H9 (cell line): ENCODE results near the gene SPHKAP. TPM values are rescaled to one million over a fixed set of nuclear protein-coding genes. Genes with fewer than 3 reads are reported as not detected.
A peak's percentile ranks its signal among the peaks of the same experiment; 100 is the strongest.

ENCODE experiments used
- DNase-seq: peaks from one replicate; pipeline ENCODE4 v3.0.0-alpha.2; 2017
- H2AFZ ChIP-seq: one replicate; pipeline ENCODE4 v1.6.1; 2013; ENCODE audit warnings: mild to moderate bottlenecking, low read length, control low read depth, moderate library complexity
- H2AK5ac ChIP-seq: 2 replicates; pipeline ENCODE4 v1.6.1; 2013; ENCODE audit warnings: low read length, control low read depth, mixed read lengths; ENCODE audit not compliant: insufficient read length
- H2BK120ac ChIP-seq: one replicate; pipeline ENCODE4 v1.6.1; 2013; ENCODE audit warnings: low read depth, mild to moderate bottlenecking, low read length, control low read depth, inconsistent platforms; ENCODE audit not compliant: poor library complexity, severe bottlenecking
- H2BK12ac ChIP-seq: 2 replicates; pipeline ENCODE4 v1.6.1; 2013; ENCODE audit warnings: low read length, control low read depth, mixed read lengths, low read depth; ENCODE audit not compliant: insufficient read length
- H2BK15ac ChIP-seq: 2 replicates; pipeline ENCODE4 v1.6.1; 2013; ENCODE audit warnings: low read depth, low read length, control low read depth
- H2BK20ac ChIP-seq: one replicate; pipeline ENCODE4 v1.6.1; 2013; ENCODE audit warnings: low read depth, mild to moderate bottlenecking, low read length, control low read depth, inconsistent platforms; ENCODE audit not compliant: poor library complexity, severe bottlenecking
- H2BK5ac ChIP-seq: 2 replicates; pipeline ENCODE4 v1.6.1; 2013; ENCODE audit warnings: low read length, control low read depth, mixed read lengths; ENCODE audit not compliant: insufficient read length
- H3K14ac ChIP-seq: 2 replicates; pipeline ENCODE4 v1.6.1; 2013; ENCODE audit warnings: low read length, control low read depth; ENCODE audit not compliant: insufficient read depth
- H3K18ac ChIP-seq: 2 replicates; pipeline ENCODE4 v1.6.1; 2013; ENCODE audit warnings: low read depth, mild to moderate bottlenecking, mixed read lengths, low read length, control low read depth; ENCODE audit not compliant: insufficient read length
- H3K23ac ChIP-seq: 2 replicates; pipeline ENCODE4 v1.6.1; 2013; ENCODE audit warnings: low read length, control low read depth, mixed read lengths, low read depth; ENCODE audit not compliant: insufficient read length
- H3K23me2 ChIP-seq: 2 replicates; pipeline ENCODE4 v1.6.1; 2013; ENCODE audit warnings: low read depth, mild to moderate bottlenecking, mixed read lengths, low read length, control low read depth; ENCODE audit not compliant: insufficient read length, poor library complexity, severe bottlenecking
- H3K27ac ChIP-seq: 2 replicates; pipeline ENCODE4 v1.5.1; 2013; ENCODE audit warnings: low read length, control low read depth, mixed read lengths, low read depth; ENCODE audit not compliant: insufficient read length
- H3K27me3 ChIP-seq: 2 replicates; pipeline ENCODE4 v1.6.1; 2013; ENCODE audit warnings: low read length, control low read depth, inconsistent platforms; ENCODE audit not compliant: insufficient read depth
- H3K4ac ChIP-seq: 2 replicates; pipeline ENCODE4 v1.6.1; 2013; ENCODE audit warnings: low read depth, mild to moderate bottlenecking, control low read depth, inconsistent platforms, low read length, moderate library complexity
- H3K4me1 ChIP-seq: 2 replicates; pipeline ENCODE4 v1.6.1; 2013; ENCODE audit warnings: low read length, control low read depth, inconsistent platforms; ENCODE audit not compliant: insufficient read depth
- H3K4me2 ChIP-seq: 2 replicates; pipeline ENCODE4 v1.6.1; 2013; ENCODE audit warnings: low read length, control low read depth, mixed read lengths; ENCODE audit not compliant: insufficient read length, insufficient read depth
- H3K56ac ChIP-seq: 2 replicates; pipeline ENCODE4 v1.6.1; 2013; ENCODE audit warnings: low read depth, mild to moderate bottlenecking, mixed read lengths, low read length, control low read depth; ENCODE audit not compliant: insufficient read length
- H3K79me1 ChIP-seq: 2 replicates; pipeline ENCODE4 v1.6.1; 2013; ENCODE audit warnings: low read depth, mild to moderate bottlenecking, moderate library complexity, low read length, control low read depth, inconsistent platforms; ENCODE audit not compliant: insufficient read depth, poor library complexity, severe bottlenecking
- H3K79me2 ChIP-seq: 2 replicates; pipeline ENCODE4 v1.6.1; 2013; ENCODE audit warnings: low read length, control low read depth, inconsistent platforms; ENCODE audit not compliant: insufficient read depth
- H3K9ac ChIP-seq: 2 replicates; pipeline ENCODE4 v1.6.1; 2013; ENCODE audit warnings: low read length, control low read depth, mixed read lengths; ENCODE audit not compliant: insufficient read length; ENCODE audit errors: extremely low read depth
- H3K9me3 ChIP-seq: one replicate; pipeline ENCODE4 v1.6.1; 2013; ENCODE audit warnings: low read depth, low read length, inconsistent platforms; ENCODE audit not compliant: control insufficient read depth
- H3T11ph ChIP-seq: one replicate; pipeline ENCODE4 v1.6.1; 2013; ENCODE audit warnings: mild to moderate bottlenecking, low read length, control low read depth, inconsistent platforms
- H4K20me1 ChIP-seq: one replicate; pipeline ENCODE4 v1.6.1; 2013; ENCODE audit not compliant: control insufficient read depth, insufficient read length, insufficient read depth
- H4K5ac ChIP-seq: 2 replicates; pipeline ENCODE4 v1.6.1; 2013; ENCODE audit warnings: low read depth, mild to moderate bottlenecking, mixed read lengths, low read length, control low read depth; ENCODE audit not compliant: insufficient read length
- H4K8ac ChIP-seq: replicated peaks from 2 replicates; pipeline ENCODE4 v1.6.1; 2013; ENCODE audit warnings: low read length, control low read depth, mixed read lengths, low read depth; ENCODE audit not compliant: insufficient read length
- H4K91ac ChIP-seq: 2 replicates; pipeline ENCODE4 v1.6.1; 2013; ENCODE audit warnings: low read depth, mild to moderate bottlenecking, moderate library complexity, mixed read lengths, low read length, control low read depth; ENCODE audit not compliant: insufficient read length
- H3K27ac Mint-ChIP-seq, 3 experiments: 2 replicates in 2 of 3; 3 replicates in 1 of 3; pipeline ENCODE4 v1.8.0; 2020 to 2021; ENCODE audit warnings: mixed read lengths in 3 of 3, mild to moderate bottlenecking in 1 of 3, moderate library complexity in 1 of 3
- H3K27me3 Mint-ChIP-seq: 2 replicates; pipeline ENCODE4 v1.8.0; 2021; ENCODE audit warnings: low read depth, mild to moderate bottlenecking, moderate library complexity, mixed read lengths
- H3K36me3 Mint-ChIP-seq, 3 experiments: 2 replicates in 2 of 3; 3 replicates in 1 of 3; pipeline ENCODE4 v1.8.0; 2020 to 2021; ENCODE audit warnings: low read depth in 3 of 3, mixed read lengths in 3 of 3; ENCODE audit not compliant: insufficient read depth in 1 of 3
- H3K4me1 Mint-ChIP-seq, 2 experiments: 2 replicates each; pipeline ENCODE4 v1.8.0; 2020; ENCODE audit warnings: mixed read lengths in 2 of 2
- H3K4me3 Mint-ChIP-seq, 2 experiments: 2 replicates in 1 of 2; 3 replicates in 1 of 2; pipeline ENCODE4 v1.8.0; 2020 to 2021; ENCODE audit warnings: mild to moderate bottlenecking in 2 of 2, mixed read lengths in 2 of 2, moderate library complexity in 1 of 2
- H3K9me3 Mint-ChIP-seq, 2 experiments: 2 replicates in 1 of 2; 3 replicates in 1 of 2; pipeline ENCODE4 v1.8.0; 2020; ENCODE audit warnings: mild to moderate bottlenecking in 2 of 2, mixed read lengths in 2 of 2, moderate library complexity in 1 of 2
- WGBS: extraction: QIAGEN DNeasy Blood & Tissue Kit; methylation state at CpG from one replicate; pipeline ENCODE4 v1.1.7; 2013; ENCODE audit warnings: missing lambda C conversion rate, low lambda C conversion rate, mixed read lengths; ENCODE audit not compliant: insufficient read length; ENCODE audit errors: extremely low coverage; 5-methylcytosine and 5-hydroxymethylcytosine counted together
- total RNA-seq: library from RNA; stranded (reverse); gene quantifications from 2 replicates; pipeline ENCODE4 v1.2.1, GENCODE V29; 2021
- TF ChIP-seq, protein P1 (sequence below): fragments of 200-600 bp; sonication (generic); conservative IDR thresholded peaks from 3 replicates; pipeline ENCODE4 v1.8.0; 2021; ENCODE audit warnings: antibody characterized with exemption, mild to moderate bottlenecking

The SPHKAP gene
- total RNA-seq, 1 experiment from 2014 or later, result not detected

DNA sequence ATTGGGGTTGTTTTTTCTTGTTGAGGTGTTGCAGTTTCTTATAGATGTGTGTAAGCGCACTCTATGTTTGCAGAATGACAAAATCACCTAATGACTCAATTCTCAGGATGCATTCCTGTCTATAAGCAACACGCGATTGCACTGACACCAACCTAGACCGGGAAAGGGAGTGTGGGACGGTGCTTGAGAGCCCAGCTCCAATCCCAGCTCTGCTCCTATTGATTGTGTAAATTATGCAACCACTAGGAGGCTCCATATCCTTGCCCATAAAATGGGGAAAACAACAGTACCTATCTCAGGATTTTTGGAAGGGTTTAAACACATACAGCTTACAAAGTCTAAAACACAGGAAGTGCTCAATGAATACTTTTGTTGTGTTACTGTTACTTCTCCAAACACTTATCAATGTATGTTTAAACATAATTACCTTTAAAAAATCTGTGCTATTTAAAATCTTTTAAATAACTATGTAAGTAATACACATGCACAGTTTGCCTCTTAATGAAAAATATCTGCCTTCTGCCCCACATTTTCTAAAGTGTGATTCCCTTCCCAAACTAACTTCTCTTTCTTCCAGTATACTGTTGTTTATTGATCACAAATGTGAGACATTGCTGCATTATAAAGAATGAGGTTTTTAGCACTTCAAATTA, 132.5 kb downstream of the SPHKAP start:
- Histone ChIP-seq H3K9ac (no peak overlapping the region), H3K4me1 (no peaks in the 10 kb centered on the region), H2BK20ac (no peak overlapping the region), H2AFZ (no peak overlapping the region), H3K4me2 (no peak overlapping the region), H2BK120ac (no peak overlapping the region), H2BK15ac (no peak overlapping the region), H3K23ac (no peak overlapping the region), H3K56ac (no peak overlapping the region), H3K23me2 (no peaks in the 10 kb centered on the region), H3T11ph (no peak overlapping the region), H4K5ac (no peak overlapping the region), H3K14ac (no peak overlapping the region), H3K18ac (no peak overlapping the region), H4K91ac (no peak overlapping the region), H2AK5ac (no peak overlapping the region), H4K8ac (no peak overlapping the region), H2BK12ac (no peak overlapping the region), H4K20me1 (no peaks in the 10 kb centered on the region), H3K9me3 (no peaks in the 10 kb centered on the region), H3K27ac (no peak overlapping the region), H3K79me1 (no peaks in the 10 kb centered on the region), H3K4ac (no peak overlapping the region), H3K79me2 (no peaks in the 10 kb centered on the region), H3K27me3 (no peaks in the 10 kb centered on the region), H2BK5ac (no peak overlapping the region)
- DNase-seq, result peak; percentile 49
- Mint-ChIP-seq H3K27me3 (no peaks in the 10 kb centered on the region; the same call in 1 of the 2 replicates), H3K27ac (no peak overlapping the region), H3K36me3 (no peaks in the 10 kb centered on the region), H3K4me3 (no peak overlapping the region), H3K9me3 (no peaks in the 10 kb centered on the region), H3K4me1 (peaks cover 2 to 4% of the 10 kb centered on the region in 2 experiments; a peak in 3 of 4 replicates)
- no CpG with 5 or more reads among the region's 5 CpGs for WGBS
- TF ChIP-seq, protein P1, sequence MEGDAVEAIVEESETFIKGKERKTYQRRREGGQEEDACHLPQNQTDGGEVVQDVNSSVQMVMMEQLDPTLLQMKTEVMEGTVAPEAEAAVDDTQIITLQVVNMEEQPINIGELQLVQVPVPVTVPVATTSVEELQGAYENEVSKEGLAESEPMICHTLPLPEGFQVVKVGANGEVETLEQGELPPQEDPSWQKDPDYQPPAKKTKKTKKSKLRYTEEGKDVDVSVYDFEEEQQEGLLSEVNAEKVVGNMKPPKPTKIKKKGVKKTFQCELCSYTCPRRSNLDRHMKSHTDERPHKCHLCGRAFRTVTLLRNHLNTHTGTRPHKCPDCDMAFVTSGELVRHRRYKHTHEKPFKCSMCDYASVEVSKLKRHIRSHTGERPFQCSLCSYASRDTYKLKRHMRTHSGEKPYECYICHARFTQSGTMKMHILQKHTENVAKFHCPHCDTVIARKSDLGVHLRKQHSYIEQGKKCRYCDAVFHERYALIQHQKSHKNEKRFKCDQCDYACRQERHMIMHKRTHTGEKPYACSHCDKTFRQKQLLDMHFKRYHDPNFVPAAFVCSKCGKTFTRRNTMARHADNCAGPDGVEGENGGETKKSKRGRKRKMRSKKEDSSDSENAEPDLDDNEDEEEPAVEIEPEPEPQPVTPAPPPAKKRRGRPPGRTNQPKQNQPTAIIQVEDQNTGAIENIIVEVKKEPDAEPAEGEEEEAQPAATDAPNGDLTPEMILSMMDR, result peak; percentile 81
